Liver (tissue), 9 donors: Measurements from ENCODE around the gene TPPP3. TPM values are rescaled to one million over a fixed set of nuclear protein-coding genes. Genes with fewer than 3 reads are reported as not detected.

Experiments
- DNase-seq: peaks from one replicate; pipeline ENCODE4 v3.0.0-alpha.2; 2017; ENCODE audit warnings: low spot score
- H3K27ac ChIP-seq, 2 donors: one replicate each; pipeline ENCODE4 v1.7.0; 2013; ENCODE audit warnings: inconsistent platforms in 2 of 2, low read length in 2 of 2, control low read depth in 1 of 2, low read depth in 1 of 2, mild to moderate bottlenecking in 1 of 2
- H3K27me3 ChIP-seq, 4 donors: one replicate each; pipeline versions ENCODE4 v1.6.1 to v1.7.0; 2013; ENCODE audit warnings: low read length in 3 of 4, inconsistent platforms in 1 of 4, mild to moderate bottlenecking in 1 of 4, moderate library complexity in 1 of 4; ENCODE audit not compliant: control insufficient read depth in 4 of 4, insufficient read depth in 4 of 4
- H3K36me3 ChIP-seq, 4 donors: one replicate each; pipeline versions ENCODE4 v1.6.1 to v1.7.0; 2013; ENCODE audit warnings: low read length in 3 of 4, mild to moderate bottlenecking in 3 of 4, low read depth in 1 of 4, moderate library complexity in 1 of 4; ENCODE audit not compliant: control insufficient read depth in 4 of 4, insufficient read depth in 3 of 4
- H3K4me1 ChIP-seq, 4 donors: one replicate each; pipeline versions ENCODE4 v1.6.1 to v1.7.0; 2013; ENCODE audit warnings: low read length in 3 of 4, mild to moderate bottlenecking in 3 of 4, moderate library complexity in 1 of 4; ENCODE audit not compliant: control insufficient read depth in 4 of 4, insufficient read depth in 4 of 4
- H3K4me3 ChIP-seq, 3 donors: one replicate each; pipeline versions ENCODE4 v1.6.1 to v1.7.0; 2013; ENCODE audit warnings: low read length in 3 of 3, control low read depth in 1 of 3, low read depth in 1 of 3, mild to moderate bottlenecking in 1 of 3
- H3K9ac ChIP-seq, 2 donors: one replicate each; pipeline ENCODE4 v1.7.0; 2013; ENCODE audit warnings: low read length in 2 of 2, mild to moderate bottlenecking in 2 of 2, moderate library complexity in 2 of 2, control low read depth in 1 of 2, low read depth in 1 of 2
- H3K9me3 ChIP-seq, 4 donors: one replicate each; pipeline versions ENCODE4 v1.6.1 to v1.7.0; 2013; ENCODE audit warnings: low read length in 3 of 4; ENCODE audit not compliant: control insufficient read depth in 4 of 4
- ATF3 ChIP-seq: IDR thresholded peaks from 2 replicates; pipeline ENCODE4 v1.6.1; 2016; ENCODE audit warnings: antibody characterized with exemption
- CTCF ChIP-seq: fragments of 150-350 bp; IDR thresholded peaks from 2 replicates; pipeline ENCODE4 v1.5.1; 2017; ENCODE audit warnings: improper control_type of control experiment, low read depth, low read length; ENCODE audit not compliant: missing input control
- EGR1 ChIP-seq, 2 donors: IDR thresholded peaks; 2 replicates each; pipeline ENCODE4 v1.6.1; 2016 to 2018; ENCODE audit warnings: antibody characterized with exemption in 2 of 2, low read depth in 2 of 2
- FOXA1 ChIP-seq: IDR thresholded peaks from 2 replicates; pipeline ENCODE4 v1.6.1; 2016; ENCODE audit warnings: antibody characterized with exemption
- FOXA2 ChIP-seq: IDR thresholded peaks from 2 replicates; pipeline ENCODE4 v1.6.1; 2016; ENCODE audit warnings: antibody characterized with exemption
- GABPA ChIP-seq, 2 donors: IDR thresholded peaks in 1 of 2; conservative IDR thresholded peaks in 1 of 2; 2 replicates each; pipeline ENCODE4 v1.6.1; 2016; ENCODE audit warnings: antibody characterized with exemption in 2 of 2, mild to moderate bottlenecking in 1 of 2, moderate library complexity in 1 of 2
- HNF4A ChIP-seq, 2 donors: conservative IDR thresholded peaks; 2 replicates each; pipeline ENCODE4 v1.6.1; 2016; ENCODE audit warnings: antibody characterized with exemption in 2 of 2, mild to moderate bottlenecking in 2 of 2
- HNF4G ChIP-seq: IDR thresholded peaks from 2 replicates; pipeline ENCODE4 v1.6.1; 2016; ENCODE audit warnings: antibody characterized with exemption
- JUND ChIP-seq, 2 donors: IDR thresholded peaks; 2 replicates each; pipeline ENCODE4 v1.6.1; 2016; ENCODE audit warnings: antibody characterized with exemption in 2 of 2
- MAX ChIP-seq: IDR thresholded peaks from 2 replicates; pipeline ENCODE4 v1.6.1; 2016; ENCODE audit warnings: antibody characterized with exemption
- NR2F2 ChIP-seq: IDR thresholded peaks from 2 replicates; pipeline ENCODE4 v1.6.1; 2016; ENCODE audit warnings: antibody characterized with exemption
- RAD21 ChIP-seq, 2 donors: IDR thresholded peaks; 2 replicates each; pipeline ENCODE4 v1.6.1; 2016; ENCODE audit warnings: antibody characterized with exemption in 2 of 2, mild to moderate bottlenecking in 2 of 2
- REST ChIP-seq: IDR thresholded peaks from 2 replicates; pipeline ENCODE4 v1.6.1; 2016; ENCODE audit warnings: antibody characterized with exemption, mild to moderate bottlenecking
- RXRA ChIP-seq, 2 donors: IDR thresholded peaks; 2 replicates each; pipeline ENCODE4 v1.6.1; 2017 to 2018; ENCODE audit warnings: antibody characterized with exemption in 2 of 2, mild to moderate bottlenecking in 1 of 2
- SP1 ChIP-seq: IDR thresholded peaks from 2 replicates; pipeline ENCODE4 v1.6.1; 2018; ENCODE audit warnings: antibody characterized with exemption, mild to moderate bottlenecking
- TAF1 ChIP-seq: conservative IDR thresholded peaks from 2 replicates; pipeline ENCODE4 v1.6.1; 2016; ENCODE audit warnings: antibody characterized with exemption, mild to moderate bottlenecking
- YY1 ChIP-seq: IDR thresholded peaks from 2 replicates; pipeline ENCODE4 v1.6.1; 2016; ENCODE audit warnings: antibody characterized with exemption, mild to moderate bottlenecking
- ZBTB33 ChIP-seq: IDR thresholded peaks from 2 replicates; pipeline ENCODE4 v1.6.1; 2016; ENCODE audit warnings: antibody characterized with exemption
- WGBS: extraction: QIAGEN DNeasy Blood & Tissue Kit; methylation state at CpG from one replicate; pipeline ENCODE4 v1.1.7; 2013; 5-methylcytosine and 5-hydroxymethylcytosine counted together
- polyA plus RNA-seq, 2 donors: library from polyadenylated mRNA; stranded (reverse) in 1 of 2; unstranded in 1 of 2; fragments of 200-250 nt in 1 of 2; fragments of >200 nt in 1 of 2; fragmentation: Nextera tagmentation in 1 of 2; extraction: Ambion mirVana in 1 of 2; gene quantifications; one replicate each; pipeline versions ENCODE4 v1.2.1 to v1.2.3, GENCODE V29; 2013 to 2015
- total RNA-seq, 2 donors: library from RNA; depleted of rRNA; stranded (reverse); fragments of >200 nt; gene quantifications; one replicate each; pipeline ENCODE4 v1.2.3, GENCODE V29; 2014
- donor health status: healthy.
- donor health status: healthy.
- donor health status: healthy.
- donor health status: healthy.
- donor health status: healthy.

The TPPP3 gene
- total and polyA plus RNA-seq, 4 donors: 0.28 to 0.84 (median 0.55) TPM

GRCh38 chr16:67345401-67345800, 47.9 kb downstream of the TPPP3 start:
- no peak for TF ChIP-seq RAD21 (IDR thresholded peaks at IDR 0.05)
- TF ChIP-seq GABPA (IDR thresholded peaks at IDR 0.05 in 1 of 2, conservative IDR thresholded peaks at IDR 0.05 in 1 of 2): no peak
- no peak for TF ChIP-seq NR2F2
- TF ChIP-seq ZBTB33: no peak
- TF ChIP-seq MAX: no peak
- no peak for TF ChIP-seq RXRA (IDR thresholded peaks at IDR 0.05)
- no peak for TF ChIP-seq FOXA1
- no peak for TF ChIP-seq HNF4G
- TF ChIP-seq TAF1: no peak
- no peak for TF ChIP-seq JUND (IDR thresholded peaks at IDR 0.05)
- no peak for TF ChIP-seq YY1
- TF ChIP-seq ATF3: no peak
- TF ChIP-seq HNF4A (conservative IDR thresholded peaks at IDR 0.05): no peak
- no peak for TF ChIP-seq FOXA2
- H3K9me3 ChIP-seq: no peaks in the 10 kb centered on the region
- no peaks in the 10 kb centered on the region for H3K36me3 ChIP-seq
- no peaks in the 10 kb centered on the region for H3K27me3 ChIP-seq
- no peak overlapping the region for H3K9ac ChIP-seq
- peaks cover 0 to 6% (median 2%) of the 10 kb centered on the region in 4 donors for H3K4me1 ChIP-seq
- no peak overlapping the region for H3K27ac ChIP-seq
- 74% methylated on average over 1 of the region's 1 CpG for WGBS
- no peak overlapping the region for H3K4me3 ChIP-seq
- no peak for DNase-seq

- Histone ChIP-seq H3K27me3 (no peaks in the 10 kb centered on the region), H3K9ac (no peak overlapping the region), H3K4me3 (no peak overlapping the region), H3K36me3 (no peaks in the 10 kb centered on the region), H3K4me1 (peaks cover 0 to 6% (median 2%) of the 10 kb centered on the region in 4 donors), H3K27ac (no peak overlapping the region), H3K9me3 (no peaks in the 10 kb centered on the region)
- 94% methylated on average over 4 of the region's 4 CpGs for WGBS
- TF ChIP-seq RXRA (IDR thresholded peaks at IDR 0.05) (no peak), EGR1 (IDR thresholded peaks at IDR 0.05; ENCODE audit: low read depth in 2 of 2) (no peak), GABPA (IDR thresholded peaks at IDR 0.05 in 1 of 2, conservative IDR thresholded peaks at IDR 0.05 in 1 of 2) (no peak), YY1 (no peak), TAF1 (no peak), MAX (no peak), ATF3 (no peak), FOXA2 (no peak), HNF4G (no peak), JUND (IDR thresholded peaks at IDR 0.05) (no peak), ZBTB33 (no peak), HNF4A (conservative IDR thresholded peaks at IDR 0.05) (no peak), CTCF (no peak), RAD21 (IDR thresholded peaks at IDR 0.05) (no peak), NR2F2 (no peak), SP1 (no peak), REST (no peak), FOXA1 (no peak)
- DNase-seq: no peak
Observed at GRCh38 chr16:67342616-67343015, 50.7 kb downstream of the TPPP3 start.
